Fibroblast of the aortic adventitia (primary cell): ENCODE data around the gene BDNF. TPM values are rescaled to one million over a fixed set of nuclear protein-coding genes. Genes with fewer than 3 reads are reported as not detected.

Experiments used
- DNase-seq: peaks from one replicate; pipeline ENCODE4 v3.0.0-alpha.2; 2010; ENCODE audit warnings: low read depth
- H3K4me3 ChIP-seq: 2 replicates; pipeline ENCODE4 v1.5.1; 2011; ENCODE audit warnings: low read depth, mild to moderate bottlenecking, control low read depth, low read length, moderate library complexity
- CTCF ChIP-seq: IDR thresholded peaks from 2 replicates; pipeline ENCODE4 v1.5.1; 2011; ENCODE audit warnings: mild to moderate bottlenecking, low read length, control low read depth, inconsistent platforms; ENCODE audit not compliant: insufficient read depth
- total RNA-seq: library from RNA; depleted of rRNA; stranded (reverse); fragments of >200 nt; gene quantifications from 2 replicates; pipeline ENCODE4 v1.2.3, GENCODE V29; 2012; ENCODE audit warnings: low replicate concordance

Gene BDNF
- total RNA-seq, 1 donor = 8.1 TPM

DNA sequence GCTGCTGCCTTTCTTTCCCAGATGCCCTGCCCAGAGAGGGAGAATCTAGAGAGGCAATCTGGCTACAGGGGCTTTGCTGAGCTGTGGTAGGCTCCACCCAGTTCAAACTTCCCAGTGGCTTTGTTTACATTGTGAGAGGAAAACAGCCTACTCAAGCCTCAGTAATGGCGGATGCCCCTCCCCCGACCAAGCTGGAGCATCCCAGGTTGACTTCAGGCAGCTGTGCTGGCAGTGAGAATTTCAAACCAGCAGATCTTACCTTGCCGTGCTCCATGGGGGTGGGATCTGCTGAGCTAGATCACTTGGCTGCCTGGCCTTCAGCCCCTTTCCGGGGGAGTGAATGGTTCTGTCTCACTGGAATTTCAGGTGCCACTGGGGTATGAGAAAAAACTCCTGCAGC is 12.2 kb downstream of the BDNF start:
- H3K4me3 ChIP-seq = no peak overlapping the region
- TF ChIP-seq CTCF = no peak
- DNase-seq = no peak

GRCh38 chr11:27681664-27682063 is 18.6 kb downstream of the BDNF start:
- no peak for TF ChIP-seq CTCF
- H3K4me3 ChIP-seq = no peak overlapping the region
- DNase-seq = no peak

DNA sequence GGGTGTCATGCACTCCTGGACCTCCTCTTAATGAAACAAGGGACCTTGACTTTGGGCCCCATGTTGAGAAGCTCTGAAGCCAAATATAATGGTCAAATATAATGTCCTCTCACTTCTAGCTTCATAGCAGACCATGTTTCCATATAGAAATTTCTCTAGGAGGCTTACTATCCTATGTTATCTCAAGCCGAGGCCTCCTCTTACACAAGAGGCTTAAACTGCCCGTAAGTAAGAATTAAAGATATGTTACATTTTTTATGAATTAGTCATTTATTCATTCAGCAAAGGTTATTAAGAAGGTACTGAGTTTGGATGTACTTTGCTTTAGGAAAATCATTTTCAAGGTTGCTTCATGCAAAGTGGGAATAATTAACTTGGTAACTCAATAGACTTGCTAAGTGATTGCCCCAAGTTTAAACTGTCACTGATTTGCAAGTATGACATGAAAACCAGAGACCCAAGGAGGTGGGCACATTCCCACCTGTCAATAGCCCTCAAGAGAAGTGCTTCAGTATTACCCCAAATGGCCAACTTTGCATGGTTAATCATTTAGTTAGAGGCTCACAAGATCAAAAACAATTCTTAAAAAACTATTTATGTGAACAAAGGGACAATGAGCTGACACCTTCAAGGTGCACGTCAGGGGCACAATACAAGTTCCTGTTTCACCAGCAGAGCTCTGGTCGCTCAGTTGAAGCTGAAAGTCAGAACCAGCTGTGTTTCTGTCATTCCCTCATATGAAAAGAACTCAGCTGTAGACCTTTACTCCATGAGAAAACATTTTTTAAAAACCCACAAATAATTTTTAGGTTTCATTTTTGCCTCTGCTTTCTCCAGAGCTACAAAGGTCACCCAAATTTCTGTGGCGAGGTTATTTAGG is 20.9 kb downstream of the BDNF start:
- H3K4me3 ChIP-seq = no peak overlapping the region
- TF ChIP-seq CTCF = no peak
- DNase-seq = no peak

- no peak overlapping the region for H3K4me3 ChIP-seq
- DNase-seq = no peak
- TF ChIP-seq CTCF = no peak
These were observed 22.0 kb downstream of the BDNF start for GRCh38 chr11:27678242-27678641.

DNA sequence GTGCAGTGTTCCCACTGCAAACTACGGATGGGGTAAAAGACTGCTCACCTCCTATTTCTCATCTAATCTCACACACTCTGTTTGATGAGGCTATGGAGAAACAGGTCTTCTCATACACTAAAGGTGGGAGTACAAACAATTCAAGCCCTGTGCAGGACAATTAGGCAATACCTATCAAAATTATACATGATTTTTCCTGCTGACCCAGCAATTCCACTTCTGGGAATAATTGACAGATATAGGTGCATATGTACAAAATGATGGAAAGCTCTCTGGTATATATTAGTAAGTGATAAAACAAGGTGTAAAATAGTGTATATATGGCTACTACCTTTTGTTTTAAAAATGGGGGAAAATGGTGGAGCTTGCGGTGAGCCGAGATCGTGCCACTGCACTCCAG is 23.1 kb downstream of the BDNF start:
- TF ChIP-seq CTCF = no peak
- no peak overlapping the region for H3K4me3 ChIP-seq
- DNase-seq = no peak

DNA sequence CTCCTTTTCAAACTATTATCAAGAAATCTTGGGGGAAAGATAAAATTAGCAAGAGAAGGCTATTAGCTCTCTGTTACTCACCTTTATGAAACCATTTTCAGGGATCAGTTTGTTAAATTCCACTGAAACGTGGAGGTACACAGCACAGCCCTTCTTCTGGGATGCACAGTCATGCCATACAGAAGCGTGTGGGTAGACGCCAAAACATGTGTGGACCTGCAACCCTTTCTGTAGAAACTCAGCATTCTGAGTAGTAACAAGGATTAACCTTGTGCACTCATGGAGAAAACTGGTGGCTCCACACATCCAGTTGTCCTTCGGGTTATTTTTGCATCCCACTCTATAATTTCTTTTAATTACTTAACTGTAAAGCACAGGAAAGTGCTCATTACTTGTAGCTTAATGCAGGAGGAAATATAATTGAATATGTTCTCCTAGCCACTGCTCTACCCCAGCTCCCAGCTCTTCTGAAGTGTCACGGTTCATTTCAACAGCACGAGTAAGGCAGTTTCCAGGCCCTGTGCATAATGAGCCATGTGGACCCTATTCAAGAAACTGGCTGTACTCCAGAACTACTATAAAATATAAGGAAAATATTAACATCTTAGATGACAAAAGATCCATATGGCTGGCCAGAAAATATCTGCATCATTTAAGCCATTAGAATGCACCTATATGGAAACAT is 26.1 kb downstream of the BDNF start:
- H3K4me3 ChIP-seq = no peak overlapping the region
- no peak for DNase-seq
- TF ChIP-seq CTCF = no peak
